ENCODE results near the gene TMEM131L. TPM values are rescaled to one million over a fixed set of nuclear protein-coding genes. Genes with fewer than 3 reads are reported as not detected.

Gene TMEM131L
- total RNA-seq, 2 donors from 2014 or later: 4.8 to 6.2 TPM

DNA sequence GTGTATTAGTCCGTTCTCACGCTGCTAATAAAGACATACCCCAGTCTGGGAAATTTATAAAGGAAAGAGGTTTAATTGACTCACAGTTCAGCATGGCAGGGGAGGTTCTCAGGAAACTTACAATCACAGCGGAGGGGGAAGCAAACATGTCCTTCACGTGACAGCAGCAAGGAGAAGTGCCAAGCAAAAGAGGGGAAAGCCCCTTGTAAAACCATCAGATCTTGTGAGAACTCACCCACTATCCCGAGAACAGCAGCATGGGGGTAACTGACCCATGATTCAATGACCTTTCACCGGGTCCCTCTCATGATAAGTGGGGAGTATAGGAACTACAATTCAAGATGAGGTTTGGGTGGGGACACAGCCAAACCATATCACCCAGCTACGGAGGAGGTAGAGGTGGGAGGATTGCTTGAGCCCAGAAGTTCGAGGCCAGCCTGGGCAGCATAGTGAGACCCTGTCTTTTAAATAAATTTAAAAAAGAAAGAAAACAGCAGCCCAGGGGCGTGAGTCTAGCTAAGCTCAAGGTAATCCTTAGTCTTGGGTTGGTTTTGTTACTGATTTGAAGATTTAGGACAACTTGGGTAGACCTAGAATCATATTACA, 46.4 kb upstream of the TMEM131L start:
- TF ChIP-seq, protein P1, sequence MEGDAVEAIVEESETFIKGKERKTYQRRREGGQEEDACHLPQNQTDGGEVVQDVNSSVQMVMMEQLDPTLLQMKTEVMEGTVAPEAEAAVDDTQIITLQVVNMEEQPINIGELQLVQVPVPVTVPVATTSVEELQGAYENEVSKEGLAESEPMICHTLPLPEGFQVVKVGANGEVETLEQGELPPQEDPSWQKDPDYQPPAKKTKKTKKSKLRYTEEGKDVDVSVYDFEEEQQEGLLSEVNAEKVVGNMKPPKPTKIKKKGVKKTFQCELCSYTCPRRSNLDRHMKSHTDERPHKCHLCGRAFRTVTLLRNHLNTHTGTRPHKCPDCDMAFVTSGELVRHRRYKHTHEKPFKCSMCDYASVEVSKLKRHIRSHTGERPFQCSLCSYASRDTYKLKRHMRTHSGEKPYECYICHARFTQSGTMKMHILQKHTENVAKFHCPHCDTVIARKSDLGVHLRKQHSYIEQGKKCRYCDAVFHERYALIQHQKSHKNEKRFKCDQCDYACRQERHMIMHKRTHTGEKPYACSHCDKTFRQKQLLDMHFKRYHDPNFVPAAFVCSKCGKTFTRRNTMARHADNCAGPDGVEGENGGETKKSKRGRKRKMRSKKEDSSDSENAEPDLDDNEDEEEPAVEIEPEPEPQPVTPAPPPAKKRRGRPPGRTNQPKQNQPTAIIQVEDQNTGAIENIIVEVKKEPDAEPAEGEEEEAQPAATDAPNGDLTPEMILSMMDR (IDR thresholded peaks at IDR 0.05): no peak
- Histone ChIP-seq H3K9ac (ENCODE audit: low read depth in 2 of 2, low read length in 2 of 2) (no peak overlapping the region), H3K36me3 (no peaks in the 10 kb centered on the region), H3K27me3 (no peaks in the 10 kb centered on the region), H3K27ac (no peak overlapping the region), H3K4me1 (no peaks in the 10 kb centered on the region), H3K9me3 (no peaks in the 10 kb centered on the region), H3K4me3 (no peak overlapping the region)
- DNase-seq: no peak
- intact Hi-C loops (cut with DNase I): no loop called here

DNA sequence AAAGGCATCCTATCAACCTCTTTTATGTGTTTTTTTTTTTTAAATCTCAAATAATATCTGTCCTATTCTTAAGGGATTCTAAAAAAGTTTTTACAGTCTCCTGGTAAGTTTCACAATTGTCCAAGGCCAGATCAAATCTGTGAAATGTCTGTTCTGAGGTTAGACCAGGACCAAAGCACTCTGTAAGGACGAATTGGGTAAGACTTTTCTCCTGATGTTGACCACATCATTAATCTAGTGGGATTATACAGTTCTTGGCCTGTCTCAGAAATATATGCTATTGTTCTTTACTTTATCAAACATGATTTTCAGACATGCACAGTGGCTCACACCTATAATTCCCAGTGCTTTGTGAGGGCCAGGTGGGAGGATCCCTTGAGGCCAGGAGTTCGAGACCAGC, 45.8 kb upstream of the TMEM131L start:
- intact Hi-C loops (cut with DNase I): no loop called here
- Histone ChIP-seq H3K4me3 (no peak overlapping the region), H3K9ac (ENCODE audit: low read depth in 2 of 2, low read length in 2 of 2) (no peak overlapping the region), H3K27ac (no peak overlapping the region), H3K4me1 (no peaks in the 10 kb centered on the region), H3K9me3 (no peaks in the 10 kb centered on the region), H3K27me3 (no peaks in the 10 kb centered on the region), H3K36me3 (no peaks in the 10 kb centered on the region)
- TF ChIP-seq, protein P1 (IDR thresholded peaks at IDR 0.05): no peak
- DNase-seq: no peak

DNA sequence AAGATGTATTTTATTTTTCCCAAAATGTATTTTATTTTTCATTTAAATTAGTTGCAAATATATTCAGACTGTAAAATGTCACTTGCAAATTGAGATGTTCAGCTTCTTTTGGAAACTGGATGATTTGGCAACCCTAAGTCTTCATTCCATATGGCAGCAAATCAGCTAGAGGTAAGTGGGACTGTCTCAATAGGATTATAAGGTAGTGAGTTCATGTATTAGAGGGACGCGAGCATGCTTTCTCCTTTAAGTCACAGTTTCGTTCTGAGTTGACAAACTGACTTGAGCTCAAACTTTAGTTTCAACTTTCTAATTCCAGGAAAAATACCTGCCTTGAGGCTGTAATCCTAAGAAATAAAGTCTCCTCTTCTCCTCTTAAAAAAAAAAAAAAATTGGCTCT, 44.2 kb upstream of the TMEM131L start:
- no peak for DNase-seq
- intact Hi-C loops (cut with DNase I): no loop called here
- H3K27ac ChIP-seq: no peak overlapping the region
- no peaks in the 10 kb centered on the region for H3K9me3 ChIP-seq
- no peak overlapping the region for H3K4me3 ChIP-seq
- no peaks in the 10 kb centered on the region for H3K4me1 ChIP-seq
- no peak overlapping the region for H3K9ac ChIP-seq (ENCODE audit: low read depth in 2 of 2, low read length in 2 of 2)
- TF ChIP-seq, protein P1 (IDR thresholded peaks at IDR 0.05): no peak
- no peaks in the 10 kb centered on the region for H3K36me3 ChIP-seq
- no peaks in the 10 kb centered on the region for H3K27me3 ChIP-seq

DNA sequence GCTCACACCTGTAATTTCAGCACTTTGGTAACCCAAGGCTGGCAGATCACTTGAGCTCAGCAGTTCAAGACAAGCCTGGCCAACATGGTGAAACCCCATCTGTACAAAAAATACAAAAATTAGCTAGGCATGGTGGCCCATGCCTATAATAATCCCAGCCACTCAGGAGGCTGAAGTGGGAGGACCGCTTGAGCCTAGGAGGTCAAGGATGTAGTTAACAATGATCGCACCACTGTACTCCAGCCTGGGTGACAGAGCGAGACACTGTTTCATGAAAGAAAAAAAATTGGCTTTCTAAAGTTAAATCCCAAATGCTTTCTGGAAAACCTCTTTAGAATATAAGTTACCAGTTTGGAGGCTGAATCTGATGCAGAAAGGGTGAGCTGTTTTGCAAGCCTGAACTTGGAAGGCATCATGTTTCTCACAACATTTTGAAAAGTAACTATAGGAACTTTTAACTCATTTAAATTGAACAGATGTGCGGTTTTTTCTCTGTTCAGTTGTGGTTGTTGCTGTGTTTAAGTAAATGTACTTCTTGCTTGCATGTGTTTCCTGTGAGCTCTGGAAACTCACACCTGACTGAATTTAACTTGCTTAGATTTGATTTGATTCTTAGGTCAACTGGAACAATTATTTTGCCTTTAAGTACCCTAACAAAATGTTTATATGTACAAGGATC, 39.8 kb upstream of the TMEM131L start:
- Histone ChIP-seq H3K27ac (no peak overlapping the region), H3K9ac (ENCODE audit: low read depth in 2 of 2, low read length in 2 of 2) (no peak overlapping the region)
- DNase-seq: no peak

DNA sequence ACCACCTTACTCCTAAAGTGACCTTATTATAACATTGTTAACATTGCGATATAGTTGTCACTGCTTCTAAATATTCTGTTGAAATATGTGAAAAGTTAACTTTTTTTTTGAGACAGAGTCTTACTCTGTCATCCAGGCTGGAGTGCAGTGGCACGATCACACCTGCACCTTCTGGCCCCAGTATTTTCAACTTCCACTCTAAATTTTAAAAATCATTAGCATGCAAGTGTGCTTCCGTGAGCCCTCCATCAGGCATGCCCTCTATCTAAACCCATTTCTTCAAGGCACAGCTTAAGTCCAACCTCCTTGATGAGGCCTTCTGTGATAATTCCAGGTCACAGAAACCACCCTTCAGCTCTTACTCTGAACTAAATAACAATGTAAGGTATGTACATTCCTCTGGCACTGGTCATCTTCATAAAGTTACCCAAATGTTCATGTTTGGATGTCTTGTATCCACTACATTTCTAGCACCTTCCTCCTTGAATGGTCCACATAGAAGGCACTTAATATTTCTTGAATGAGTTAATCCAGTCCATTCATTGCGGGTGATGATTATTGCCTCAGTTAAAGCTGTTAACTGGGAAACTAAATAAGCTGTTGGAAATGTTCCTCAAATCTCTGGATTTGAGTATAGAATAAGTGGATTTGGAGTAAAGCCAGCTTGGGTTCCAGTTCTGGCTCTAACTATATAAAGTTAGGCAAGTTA, 38.6 kb upstream of the TMEM131L start:
- H3K4me1 ChIP-seq: no peaks in the 10 kb centered on the region
- TF ChIP-seq, protein P1 (IDR thresholded peaks at IDR 0.05): no peak
- no peaks in the 10 kb centered on the region for H3K27me3 ChIP-seq
- DNase-seq: no peak
- H3K9ac ChIP-seq (ENCODE audit: low read depth in 2 of 2, low read length in 2 of 2): no peak overlapping the region
- no peaks in the 10 kb centered on the region for H3K9me3 ChIP-seq
- H3K36me3 ChIP-seq: no peaks in the 10 kb centered on the region
- H3K4me3 ChIP-seq: no peak overlapping the region
- intact Hi-C loops (cut with DNase I): no loop called here
- no peak overlapping the region for H3K27ac ChIP-seq

More for the DNA sequence above, 39.8 kb upstream of the TMEM131L start:
- Histone ChIP-seq H3K27me3 (no peaks in the 10 kb centered on the region), H3K4me1 (no peaks in the 10 kb centered on the region), H3K9me3 (no peaks in the 10 kb centered on the region), H3K4me3 (no peak overlapping the region), H3K36me3 (no peaks in the 10 kb centered on the region)
- intact Hi-C loops (cut with DNase I): no loop called here
- TF ChIP-seq, protein P1 (IDR thresholded peaks at IDR 0.05): no peak
